Measurements from ENCODE around the gene DLD.
"Not testable (repeated sequence)": the region's sequence is repeated elsewhere in the genome, so short reads cannot be mapped to it uniquely, and the experiment has no call there.

Gene DLD

GRCh38 chr7:107890962-107891635 is at the start of gene DLD:
TSS of gene DLD (plus strand) at chr7:107891183. CDS start at chr7:107891251, 68 bp downstream.
- FAIRE-seq: peak; percentile 28

- no peak for FAIRE-seq
Observed at GRCh38 chr7:107842213-107842612, 48.8 kb upstream of the DLD start.

GRCh38 chr7:107843184-107843583 is 47.8 kb upstream of the DLD start:
- FAIRE-seq: no peak

DNA sequence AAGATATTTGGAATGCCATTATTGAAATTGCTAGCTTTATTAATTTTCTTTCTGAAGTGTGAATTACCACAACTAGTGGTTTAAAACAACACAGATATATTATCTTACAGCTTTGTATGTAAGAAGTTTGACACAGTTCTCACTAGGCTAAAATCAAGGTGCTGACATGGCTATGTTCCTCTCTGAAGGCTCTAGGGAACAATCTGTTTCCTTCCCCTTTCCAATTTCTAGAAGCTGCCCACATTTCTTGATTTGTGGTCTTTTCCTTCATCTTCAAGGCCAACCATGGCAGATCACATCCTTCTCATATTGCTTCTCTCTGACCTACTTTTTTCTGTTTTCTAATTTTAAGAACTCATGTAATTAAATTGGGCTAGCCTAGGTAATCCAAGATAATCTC is 44.7 kb upstream of the DLD start:
- FAIRE-seq: no peak

DNA sequence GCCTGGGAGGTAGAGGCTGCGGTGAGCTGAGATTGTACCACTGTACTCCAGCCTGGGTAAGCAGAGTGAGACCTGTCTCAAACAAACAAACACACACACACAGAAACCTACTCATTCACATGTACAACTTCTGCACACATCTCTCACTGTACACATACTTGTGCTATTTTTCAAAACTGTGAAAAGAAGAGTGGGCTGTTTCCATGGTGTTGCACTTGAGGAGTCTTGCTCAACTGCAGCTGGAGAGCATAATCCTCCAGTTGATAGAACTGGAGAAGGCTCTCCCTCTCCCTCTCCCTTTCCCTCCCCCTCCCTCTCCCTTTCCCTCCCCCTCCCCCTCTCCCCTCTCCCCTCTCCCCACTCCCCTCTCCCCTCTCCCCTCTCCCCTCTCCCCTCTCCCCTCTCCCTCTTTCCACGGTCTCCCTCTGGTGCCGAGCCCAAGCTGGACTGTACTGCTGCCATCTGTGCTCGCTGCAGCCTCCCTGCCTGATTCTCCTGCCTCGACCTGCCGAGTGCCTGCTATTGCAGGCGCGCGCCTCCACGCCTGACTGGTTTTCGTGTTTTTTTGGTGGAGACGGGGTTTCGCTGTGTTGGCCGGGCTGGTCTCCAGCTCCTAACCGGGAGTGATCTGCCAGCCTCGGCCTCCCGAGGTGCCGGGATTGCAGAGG is 43.7 kb upstream of the DLD start:
- FAIRE-seq: no peak

- not testable (repeated sequence) for FAIRE-seq
Observed at GRCh38 chr7:107847836-107848175, 43.2 kb upstream of the DLD start.

DNA sequence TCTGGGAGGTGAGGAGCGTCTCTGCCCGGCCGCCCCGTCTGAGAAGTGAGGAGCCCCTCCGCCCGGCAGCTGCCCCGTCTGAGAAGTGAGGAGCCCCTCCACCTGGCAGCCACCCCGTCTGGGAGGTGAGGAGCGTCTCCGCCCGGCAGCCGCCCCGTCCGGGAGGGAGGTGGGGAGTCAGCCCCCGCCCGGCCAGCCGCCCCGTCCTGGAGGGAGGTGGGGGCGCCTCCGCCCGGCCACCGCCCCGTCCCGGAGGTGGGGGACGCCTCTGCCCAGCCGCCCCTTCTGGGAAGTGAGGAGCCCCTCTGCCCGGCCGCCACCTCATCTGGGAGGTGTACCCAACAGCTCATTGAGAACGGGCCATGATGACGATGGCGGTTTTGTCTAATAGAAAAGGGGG is 42.8 kb upstream of the DLD start:
- not testable (repeated sequence) for FAIRE-seq

- no peak for FAIRE-seq
Observed at GRCh38 chr7:107850216-107850615, 40.8 kb upstream of the DLD start.

GRCh38 chr7:107850643-107851042 is 40.3 kb upstream of the DLD start:
- no peak for FAIRE-seq

GRCh38 chr7:107854454-107854853 is 36.5 kb upstream of the DLD start:
- FAIRE-seq: no peak

DNA sequence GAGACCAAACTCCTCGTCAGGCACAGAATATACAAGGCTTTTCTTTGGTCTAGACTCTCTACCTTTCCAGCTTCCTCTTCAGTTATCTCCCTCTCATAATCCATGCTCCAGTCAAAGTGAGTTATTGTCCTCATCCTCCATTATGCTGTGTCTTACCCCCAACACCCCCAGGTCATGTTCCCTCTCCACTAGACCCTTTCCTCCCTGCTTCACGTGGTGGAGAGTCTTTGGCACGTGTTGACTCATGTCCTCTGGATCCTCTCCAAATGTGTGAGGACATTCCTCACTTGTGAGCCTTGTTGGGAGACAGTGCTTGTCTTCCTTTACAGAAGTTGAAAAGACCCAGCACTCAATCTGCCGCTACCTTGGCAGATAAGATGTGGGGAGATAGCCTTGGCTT is 36.0 kb upstream of the DLD start:
- FAIRE-seq: no peak

DNA sequence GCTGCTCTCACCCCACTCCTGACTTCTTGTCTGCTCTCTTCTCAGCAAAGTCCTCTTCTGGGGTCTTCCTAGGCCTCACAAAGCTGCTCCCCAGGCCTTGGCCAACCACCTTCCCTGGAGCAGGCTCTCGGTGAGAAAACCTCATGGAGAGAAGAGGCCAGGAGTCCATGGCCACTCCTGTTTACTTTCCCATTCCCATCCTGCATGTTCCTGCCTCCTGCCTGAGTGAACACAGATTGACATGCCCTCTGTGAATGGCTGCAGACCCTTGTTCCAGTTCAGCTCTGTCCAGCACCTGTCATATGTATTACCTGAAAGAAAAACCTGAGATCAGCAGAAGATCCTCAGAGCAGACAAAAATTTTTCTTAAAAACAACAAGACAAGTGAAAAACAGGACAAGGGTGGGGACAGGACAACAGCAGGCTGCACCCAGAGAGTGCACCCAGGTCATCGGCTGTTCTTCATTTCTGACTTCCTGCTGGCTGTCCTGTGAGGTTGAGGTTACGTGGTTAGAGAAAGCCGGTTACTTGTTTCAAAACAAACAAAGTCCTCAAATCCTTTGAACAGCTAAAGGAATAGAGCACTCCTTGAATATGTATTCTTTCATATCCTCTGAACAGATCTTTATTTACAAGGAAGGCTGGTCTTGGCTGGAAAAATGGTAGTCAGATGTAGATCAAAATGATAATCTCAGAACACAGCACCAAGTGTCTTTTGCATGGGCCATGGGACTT is 34.0 kb upstream of the DLD start:
- no peak for FAIRE-seq

- FAIRE-seq: no peak
Observed at GRCh38 chr7:107857541-107857912, 33.5 kb upstream of the DLD start.

GRCh38 chr7:107858280-107858679 is 32.7 kb upstream of the DLD start:
- FAIRE-seq: no peak

DNA sequence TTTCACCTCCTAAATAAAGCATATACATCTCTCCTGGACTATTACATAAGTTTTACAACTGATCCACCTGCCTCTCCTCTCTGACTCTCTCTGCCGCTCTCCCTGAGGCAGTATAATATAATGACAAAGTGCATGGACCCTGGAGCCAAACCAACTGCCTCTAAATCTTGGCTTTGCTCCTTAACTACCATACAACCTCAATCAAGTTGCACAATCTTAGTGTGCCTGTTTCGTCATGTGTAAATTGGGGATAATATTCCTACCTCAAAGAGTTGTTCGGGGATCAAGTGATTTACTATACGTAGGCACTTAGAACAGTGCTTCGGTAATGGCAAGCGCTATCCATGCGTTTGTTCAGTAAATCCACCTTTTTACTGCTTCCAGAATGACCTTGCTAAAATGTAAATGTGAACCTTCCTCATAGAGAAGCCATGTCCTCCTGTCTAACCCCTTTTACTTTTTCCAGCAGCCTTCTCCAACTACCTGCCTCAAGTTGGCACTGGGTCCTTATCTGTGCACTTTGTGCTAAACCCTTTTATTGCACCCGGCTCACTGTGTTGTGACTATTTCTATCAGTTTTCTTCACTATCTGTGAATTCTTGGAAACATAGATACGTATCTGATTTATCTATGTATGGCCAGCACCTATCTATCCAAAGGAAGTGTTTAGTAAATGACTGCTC is 30.6 kb upstream of the DLD start:
- no peak for FAIRE-seq

DNA sequence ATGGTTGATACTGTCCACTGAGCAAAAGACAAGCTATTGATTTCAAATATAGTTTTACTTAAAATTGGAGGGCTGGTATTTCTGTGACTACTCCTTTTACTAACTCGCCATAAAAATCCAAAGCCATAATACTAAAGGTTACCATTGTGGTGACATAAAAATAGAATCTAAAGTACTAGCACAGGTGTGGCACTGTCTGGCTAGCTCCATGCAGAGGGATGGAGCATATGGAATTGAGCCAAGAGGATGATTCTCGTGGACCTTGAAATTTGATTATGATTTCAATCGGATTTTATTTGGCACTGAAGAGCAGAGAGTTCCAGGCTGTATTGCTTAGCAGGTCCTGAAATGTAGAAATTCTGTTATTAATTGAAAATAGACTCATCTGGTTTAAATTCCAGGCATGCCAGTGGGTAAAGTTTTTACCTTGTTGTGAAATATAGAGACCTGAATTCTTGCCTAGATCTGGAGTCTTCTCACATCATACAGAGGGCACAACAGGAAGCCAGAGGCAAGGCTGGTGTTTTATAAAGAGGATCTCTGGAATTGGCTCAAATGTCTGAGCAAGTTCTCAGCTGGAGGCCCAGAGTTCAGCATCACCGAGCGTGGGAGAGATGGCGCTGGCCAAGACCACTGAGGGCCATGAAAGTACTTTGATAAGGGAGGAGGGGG is 29.9 kb upstream of the DLD start:
- FAIRE-seq: no peak

DNA sequence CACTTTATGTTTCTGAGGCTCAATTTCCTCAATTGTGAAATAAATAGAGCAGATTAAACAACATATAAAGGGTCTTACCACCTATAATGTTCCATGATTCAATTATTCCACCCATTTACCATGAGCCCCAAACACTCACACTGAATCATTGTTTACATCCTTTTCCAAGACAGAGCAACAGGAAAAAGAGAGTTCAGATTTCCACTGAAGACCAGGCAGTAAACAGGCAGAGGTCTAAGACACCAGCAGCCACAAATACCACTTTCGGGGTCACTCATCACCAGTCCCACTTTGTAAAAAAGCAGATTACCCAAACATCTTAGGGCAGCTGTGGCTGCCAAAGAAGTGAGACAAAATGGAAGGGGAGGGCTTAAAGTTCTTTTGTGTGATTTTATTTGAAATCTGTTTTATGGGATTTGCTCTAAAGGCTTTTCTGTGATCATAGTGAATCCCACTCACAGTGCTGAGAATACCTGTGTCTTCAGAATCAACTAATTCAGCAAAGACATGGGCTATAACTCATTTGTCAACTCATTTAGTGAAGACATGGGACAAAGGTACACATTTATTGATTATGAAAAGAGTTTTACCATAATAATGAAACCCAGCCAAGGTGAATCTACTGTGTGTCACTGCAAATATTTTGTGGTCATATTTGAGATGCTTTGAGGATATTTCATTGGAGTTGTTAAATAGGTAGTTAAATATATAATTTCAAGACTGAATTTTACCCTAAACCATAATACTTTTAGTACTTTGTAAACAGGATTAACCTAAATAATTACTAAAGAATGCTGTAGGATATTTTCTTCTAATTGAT is 24.8 kb upstream of the DLD start:
- FAIRE-seq: no peak

- no peak for FAIRE-seq
Observed at GRCh38 chr7:107867858-107868466, 23.0 kb upstream of the DLD start.

GRCh38 chr7:107870427-107871000 is 20.5 kb upstream of the DLD start:
- no peak for FAIRE-seq

- FAIRE-seq: no peak
Observed at GRCh38 chr7:107874111-107874510, 16.9 kb upstream of the DLD start.

All from TTC549 (cell line).